T-helper 2 cell treated with Interferon-gamma antibody and Interleukin-4, amounts not matched to agents 100 ng/mL and 5 ng/mL, for 36 hours (primary cell): Measurements from ENCODE around the gene NPBWR2. TPM values are rescaled to one million over a fixed set of nuclear protein-coding genes. Genes with fewer than 3 reads are reported as not detected.
"Not testable (repeated sequence)": the region's sequence is repeated elsewhere in the genome, so short reads cannot be mapped to it uniquely, and the experiment has no call there.

Source experiments
- intact Hi-C: fragments of 100-400 bp; cut with micrococcal nuclease; formaldehyde crosslinking; loops from one replicate; pipeline ENCODE4 v1.15.1; 2023
- total RNA-seq: library from RNA; stranded (reverse); gene quantifications from 2 replicates; pipeline ENCODE4 v1.2.3, GENCODE V29; 2022

The NPBWR2 gene
- total RNA-seq, 1 donor from 2014 or later = not detected

- intact Hi-C loops = no loop called here
Measured at GRCh38 chr20:64144144-64144912, 37.0 kb upstream of the NPBWR2 start.

GRCh38 chr20:64143018-64143801, 35.8 kb upstream of the NPBWR2 start:
- intact Hi-C loops = no loop called here

GRCh38 chr20:64142590-64142989, 35.2 kb upstream of the NPBWR2 start:
- intact Hi-C loops = no loop called here

GRCh38 chr20:64140956-64141355, 33.6 kb upstream of the NPBWR2 start:
- intact Hi-C loops = no loop called here

- intact Hi-C loops = no loop called here
Measured at GRCh38 chr20:64140061-64140931, 32.9 kb upstream of the NPBWR2 start.

DNA sequence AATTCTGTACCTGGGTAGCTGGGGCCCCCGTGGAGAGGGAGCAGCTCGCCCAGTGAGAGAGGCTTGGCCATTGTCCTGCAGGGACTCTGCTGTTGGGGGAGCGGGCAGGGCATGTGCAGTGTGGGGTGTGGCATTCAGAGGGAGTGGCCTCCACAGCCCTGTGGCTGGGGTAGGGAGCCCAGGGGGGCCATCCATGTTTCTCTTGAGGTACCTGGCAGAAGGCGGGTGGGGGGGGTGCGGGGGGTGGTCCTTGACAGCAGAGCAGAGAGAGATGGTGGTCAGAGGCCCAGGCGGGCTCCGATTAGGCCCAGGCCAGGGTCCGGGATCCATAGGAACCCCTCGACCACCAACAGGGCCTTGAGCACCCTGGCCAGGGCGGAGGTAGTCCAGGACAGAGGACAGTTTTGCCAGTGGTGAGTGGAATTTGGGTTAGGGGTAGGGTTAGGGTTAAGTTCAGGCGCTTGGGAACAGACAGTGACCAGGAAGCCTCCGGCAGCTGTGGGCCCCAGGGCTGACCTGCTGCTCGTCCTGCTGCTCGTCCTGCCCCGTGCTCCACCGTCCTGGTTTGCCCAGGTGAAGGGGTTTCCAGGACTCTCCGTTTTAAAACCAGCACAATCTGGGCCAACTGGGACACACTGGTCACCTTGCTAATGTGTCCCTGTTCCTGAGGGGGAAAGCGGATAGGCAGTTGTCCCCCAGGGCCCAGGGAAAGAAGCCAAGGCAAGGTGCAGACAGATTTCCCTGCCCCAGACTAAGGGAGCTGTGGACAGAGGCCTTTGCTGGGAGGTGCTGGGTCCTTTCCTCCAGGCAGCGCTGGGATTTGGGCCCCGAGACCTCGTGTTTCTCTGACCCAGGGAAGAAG, 32.1 kb upstream of the NPBWR2 start:
- intact Hi-C loops = no loop called here

- intact Hi-C loops = no loop called here
Measured at GRCh38 chr20:64138276-64138815, 31.0 kb upstream of the NPBWR2 start.

DNA sequence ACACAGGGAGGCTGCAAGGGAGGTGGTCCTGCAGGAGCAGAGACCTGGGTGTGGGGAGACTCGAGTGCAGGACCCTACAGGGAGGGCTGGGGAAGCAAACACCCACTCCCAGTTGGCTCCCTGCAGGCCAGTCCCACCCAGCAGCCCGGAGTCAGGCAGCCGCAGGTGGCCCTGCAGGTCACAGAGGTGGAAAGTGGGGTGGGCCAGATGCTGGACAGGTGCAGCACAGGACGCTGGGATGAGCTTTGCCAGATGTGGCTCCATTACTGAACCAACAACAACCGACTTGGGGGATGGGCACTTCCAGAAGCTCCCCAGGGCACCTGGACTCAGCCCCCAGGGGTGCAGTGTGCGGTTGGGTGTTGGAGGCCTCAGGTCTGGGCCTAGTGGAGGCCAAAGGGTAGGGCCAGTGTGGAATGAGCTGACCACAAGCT, 30.2 kb upstream of the NPBWR2 start:
- intact Hi-C loops = no loop called here

GRCh38 chr20:64136004-64136710, 28.8 kb upstream of the NPBWR2 start:
- intact Hi-C loops = no loop called here

- intact Hi-C loops = not testable (repeated sequence)
Measured at GRCh38 chr20:64134744-64135143, 27.4 kb upstream of the NPBWR2 start.

DNA sequence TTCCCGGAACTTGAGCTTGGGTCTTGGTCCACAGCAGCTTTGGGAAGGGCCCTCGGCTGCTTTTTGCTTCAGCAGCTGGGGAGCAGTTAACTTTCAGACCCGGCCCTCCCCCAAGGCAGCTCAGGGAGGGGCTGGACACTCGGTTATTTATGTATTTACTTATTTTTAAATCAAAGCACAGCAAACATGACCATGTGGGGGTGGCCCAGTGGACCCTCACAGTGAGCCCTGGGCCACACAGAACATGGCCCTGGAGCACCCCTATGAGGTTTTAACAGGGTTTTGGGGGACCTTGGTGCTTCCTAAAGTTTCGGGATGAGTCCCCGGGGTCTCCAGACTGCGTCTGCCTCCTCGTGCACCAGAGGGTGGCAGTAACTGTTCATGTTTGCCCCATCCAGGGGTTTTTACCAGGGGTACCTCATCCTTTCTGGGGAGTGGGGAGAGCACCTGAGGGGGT, 26.6 kb upstream of the NPBWR2 start:
- intact Hi-C loops = no loop called here

DNA sequence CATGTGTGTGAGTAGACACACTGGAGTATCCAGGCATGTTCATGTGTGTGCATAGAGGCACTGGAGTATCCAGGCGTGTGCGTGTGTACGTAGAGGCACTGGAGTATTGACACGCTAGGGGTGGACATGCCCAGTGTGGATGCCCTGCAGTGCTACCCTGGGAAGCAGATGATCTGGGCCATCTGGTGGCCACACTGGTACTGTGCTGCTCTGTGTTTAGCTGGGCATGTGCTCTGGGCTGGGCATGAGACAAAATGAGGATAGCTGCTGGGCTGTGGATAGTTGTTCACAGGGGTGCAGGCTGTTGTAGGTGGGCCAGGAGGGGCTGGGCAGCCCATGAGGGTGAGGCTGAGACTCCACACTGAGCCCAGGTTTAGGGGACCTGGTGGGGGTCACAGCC, 24.0 kb upstream of the NPBWR2 start:
- intact Hi-C loops = no loop called here

GRCh38 chr20:64130876-64131275, 23.5 kb upstream of the NPBWR2 start:
- intact Hi-C loops = no loop called here

GRCh38 chr20:64130271-64130670, 22.9 kb upstream of the NPBWR2 start:
- intact Hi-C loops = no loop called here

GRCh38 chr20:64129146-64129782, 21.9 kb upstream of the NPBWR2 start:
- intact Hi-C loops = no loop called here

GRCh38 chr20:64123517-64123916, 16.2 kb upstream of the NPBWR2 start:
- intact Hi-C loops = not testable (repeated sequence)

- intact Hi-C loops = not testable (repeated sequence)
Measured at GRCh38 chr20:64122927-64123326, 15.6 kb upstream of the NPBWR2 start.

GRCh38 chr20:64121586-64121985, 14.2 kb upstream of the NPBWR2 start:
- intact Hi-C loops = loop anchor here (2.0 kb wide), 2 partner anchors 39 to 83 kb away; no protein-coding TSS in a partner anchor
